Brain microvascular endothelial cell (primary cell): ENCODE measurements around the gene CAPN7.

ENCODE experiments used
- DNase-seq: peaks from one replicate; pipeline ENCODE4 v3.0.0-alpha.2; 2020
- H3K27ac ChIP-seq: fragments of 250-450 bp; sonication (Bioruptor Pico); 2 replicates; pipeline ENCODE4 v1.5.1; 2020; ENCODE audit warnings: mild to moderate bottlenecking, moderate library complexity
- H3K27me3 ChIP-seq: fragments of 250-450 bp; sonication (Bioruptor Pico); replicated peaks from 2 replicates; pipeline ENCODE4 v1.5.1; 2020; ENCODE audit warnings: mild to moderate bottlenecking
- H3K36me3 ChIP-seq: fragments of 250-450 bp; sonication (Bioruptor Pico); replicated peaks from 2 replicates; pipeline ENCODE4 v1.5.1; 2020; ENCODE audit warnings: mild to moderate bottlenecking
- H3K4me3 ChIP-seq: 2 replicates; pipeline ENCODE4 v1.5.1; 2011; ENCODE audit warnings: low read depth, mild to moderate bottlenecking, control low read depth, low read length, moderate library complexity
- CTCF ChIP-seq: IDR thresholded peaks from 2 replicates; pipeline ENCODE4 v1.5.1; 2011; ENCODE audit warnings: low read depth, mild to moderate bottlenecking, moderate library complexity, low read length, control low read depth, inconsistent platforms; ENCODE audit errors: missing control alignments
- in situ Hi-C: cut with HindIII; loops from 2 replicates; pipeline ENCODE4 v1.10.0; 2017; ENCODE audit warnings: low sequenced_read_pairs, low pct_ligation_motif_present

CAPN7 gene

DNA sequence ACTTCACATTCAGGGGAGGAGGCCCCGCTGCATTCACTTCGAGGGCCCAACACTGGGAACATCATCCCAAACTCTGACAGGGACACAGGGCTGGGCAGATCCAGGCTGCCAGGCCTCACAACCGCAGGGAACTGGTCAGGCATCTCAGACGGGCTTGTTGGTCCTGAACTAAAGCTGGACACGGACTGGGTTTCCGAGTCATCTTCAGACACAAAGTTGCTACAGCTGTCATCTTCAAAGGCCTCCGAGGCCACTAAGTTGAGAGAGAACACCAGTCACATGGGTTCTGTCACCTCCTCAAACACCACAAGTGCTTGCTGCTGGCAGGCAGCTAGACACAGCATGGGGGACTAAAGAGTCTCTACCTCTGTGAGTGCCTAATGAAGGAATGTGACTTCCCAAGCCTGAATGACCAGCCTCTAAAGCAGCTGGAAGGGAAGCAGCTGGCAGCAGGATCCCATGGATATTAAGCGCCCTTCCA, 50.9 kb downstream of the CAPN7 start:
- no peak overlapping the region for H3K4me3 ChIP-seq
- DNase-seq: no peak
- no peak overlapping the region for H3K27ac ChIP-seq
- H3K36me3 ChIP-seq: peaks cover 78% of the 10 kb centered on the region
- no peaks in the 10 kb centered on the region for H3K27me3 ChIP-seq
- TF ChIP-seq CTCF: no peak
- in situ Hi-C loops: no loop called here

GRCh38 chr3:15258720-15259119, 52.7 kb downstream of the CAPN7 start:
- TF ChIP-seq CTCF: no peak
- Histone ChIP-seq H3K27ac (no peak overlapping the region), H3K27me3 (no peaks in the 10 kb centered on the region), H3K4me3 (no peak overlapping the region), H3K36me3 (peaks cover 71% of the 10 kb centered on the region)
- DNase-seq: no peak
- in situ Hi-C loops: no loop called here

DNA sequence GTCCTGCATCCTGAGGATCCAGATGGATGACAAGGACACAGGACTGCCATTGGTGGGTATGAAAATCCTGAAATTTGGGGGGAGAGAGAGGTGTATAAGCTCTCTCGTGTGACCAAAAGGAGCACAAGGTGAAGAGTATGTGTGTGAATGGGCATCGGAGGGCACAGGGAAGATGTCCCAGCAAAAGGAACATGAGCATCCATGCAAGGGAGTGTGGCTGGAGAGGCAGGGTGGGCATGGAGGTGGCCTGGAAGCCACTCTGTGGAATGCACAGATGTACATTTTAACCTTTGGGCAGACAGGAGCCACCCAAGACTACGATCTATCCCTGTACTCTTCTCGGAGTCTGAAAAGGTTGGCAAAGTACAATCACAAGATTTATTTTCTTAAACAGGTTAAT, 54.5 kb downstream of the CAPN7 start:
- no peak overlapping the region for H3K27ac ChIP-seq
- no peak for TF ChIP-seq CTCF

DNA sequence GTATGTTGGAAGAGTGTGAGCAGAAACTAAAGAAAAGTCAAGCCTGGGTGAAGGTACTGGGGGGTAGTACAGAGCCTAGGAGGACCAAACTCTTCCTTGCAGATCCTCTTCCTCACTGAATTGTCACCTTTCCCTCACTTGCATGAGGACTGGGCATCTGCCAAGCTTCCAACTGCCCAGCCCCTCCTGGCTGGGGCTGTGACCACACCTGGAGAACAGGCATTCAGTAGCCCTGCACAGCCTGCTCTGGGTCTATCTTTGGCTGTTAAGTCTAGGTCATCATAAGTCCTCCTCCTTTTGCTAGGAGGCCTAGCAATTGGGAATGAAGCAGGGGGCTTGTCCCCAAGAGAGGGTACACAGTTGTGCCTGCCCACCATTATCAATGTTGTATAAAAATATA, 55.2 kb downstream of the CAPN7 start:
- no peak for TF ChIP-seq CTCF
- DNase-seq: no peak
- peaks cover 52% of the 10 kb centered on the region for H3K36me3 ChIP-seq
- in situ Hi-C loops: no loop called here
- no peaks in the 10 kb centered on the region for H3K27me3 ChIP-seq
- H3K27ac ChIP-seq: no peak overlapping the region
- no peak overlapping the region for H3K4me3 ChIP-seq

More for the DNA sequence above, 54.5 kb downstream of the CAPN7 start:
- DNase-seq: no peak
- in situ Hi-C loops: no loop called here
- Histone ChIP-seq H3K36me3 (peaks cover 57% of the 10 kb centered on the region), H3K27me3 (no peaks in the 10 kb centered on the region), H3K4me3 (no peak overlapping the region)

DNA sequence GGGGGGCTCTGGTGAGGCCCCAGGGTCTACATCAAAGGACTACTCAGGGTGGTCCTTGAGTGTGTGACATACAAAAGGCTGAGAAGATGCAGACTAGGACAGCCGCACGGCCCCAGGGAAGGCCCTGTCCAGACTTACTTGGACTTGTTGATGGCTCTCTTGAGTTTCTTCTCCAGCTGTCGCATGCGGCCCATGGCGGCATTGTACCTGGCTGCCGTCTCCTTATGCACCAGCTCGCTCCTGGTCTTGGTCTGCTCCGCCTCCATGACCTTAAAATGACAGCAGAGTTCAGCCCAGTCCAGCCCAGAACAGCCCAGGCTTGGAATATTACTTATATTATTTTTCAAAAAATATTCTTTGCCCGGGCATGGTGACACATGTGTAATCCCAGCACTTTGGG, 56.0 kb downstream of the CAPN7 start:
- Histone ChIP-seq H3K27me3 (no peaks in the 10 kb centered on the region), H3K4me3 (no peak overlapping the region), H3K36me3 (peaks cover 45% of the 10 kb centered on the region), H3K27ac (no peak overlapping the region)
- TF ChIP-seq CTCF: no peak
- in situ Hi-C loops: no loop called here
- no peak for DNase-seq

GRCh38 chr3:15263120-15263519, 57.1 kb downstream of the CAPN7 start:
- H3K4me3 ChIP-seq: no peak overlapping the region
- H3K27ac ChIP-seq: no peak overlapping the region
- no peak for TF ChIP-seq CTCF
- DNase-seq: no peak
- no peaks in the 10 kb centered on the region for H3K27me3 ChIP-seq
- H3K36me3 ChIP-seq: peaks cover 34% of the 10 kb centered on the region
- in situ Hi-C loops: no loop called here
